ENCODE measurements around the gene ZNF580. TPM values are rescaled to one million over a fixed set of nuclear protein-coding genes. Genes with fewer than 3 reads are reported as not detected.

ZNF580 gene
- total and polyA plus RNA-seq, 9 of the 15 experiments (the other 6 are each of a cell fraction or from before 2014, with no cell fraction given): 2.3 to 47.4 (median 6.0) TPM

DNA sequence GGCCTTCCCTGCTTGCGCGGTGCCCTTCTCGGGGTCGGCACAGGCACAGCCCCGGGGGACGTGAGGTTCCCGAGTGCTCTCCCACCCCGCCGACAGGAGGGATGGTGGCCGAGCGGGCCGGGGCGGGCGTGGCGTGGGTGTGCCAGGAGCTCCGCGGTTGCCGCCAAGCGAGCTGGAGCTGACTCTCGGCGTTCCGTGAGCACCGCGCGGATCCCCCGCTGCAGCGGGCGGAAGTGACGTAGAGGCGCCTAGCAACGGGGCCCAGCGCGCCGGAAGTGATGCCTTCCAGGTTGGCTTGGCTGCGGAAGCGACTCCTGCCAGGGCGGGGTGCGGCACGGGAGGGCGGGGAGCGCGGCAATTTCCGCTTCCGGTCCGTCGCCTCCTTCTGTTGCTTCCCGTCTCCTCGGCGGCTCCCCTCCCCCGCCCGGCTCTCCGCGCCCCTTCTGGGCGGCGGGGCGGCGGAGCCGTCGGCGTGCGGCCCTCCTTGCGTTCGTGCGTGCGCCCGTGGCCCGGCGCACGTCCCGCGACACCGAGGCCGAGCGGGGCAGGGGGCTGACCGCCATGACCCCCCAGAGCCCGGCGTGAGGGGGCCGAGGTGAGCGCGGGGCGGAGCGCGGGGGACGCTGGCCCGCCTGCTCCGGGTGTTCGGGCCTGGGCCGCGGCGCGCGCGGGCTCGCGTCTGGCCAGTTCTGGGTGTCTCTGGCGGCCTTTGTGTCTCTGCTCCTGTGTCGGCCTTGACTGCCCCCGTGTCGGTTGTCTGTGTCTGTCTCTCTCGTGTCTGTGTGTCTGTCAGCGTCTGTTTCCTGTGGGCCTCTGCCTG is 34.2 kb downstream of the ZNF580 start, which contains the start of gene EPN1 (continued):
- peak; percentile 92 for TF ChIP-seq ETV5 (CRISPR knock-in tag; IDR thresholded peaks at IDR 0.05; ENCODE audit: low read depth)
- peak; percentile 94 for TF ChIP-seq ELF1 (tag; IDR thresholded peaks at IDR 0.05)
- TF ChIP-seq NRF1 (conservative IDR thresholded peaks at IDR 0.05 in 1 of 2, IDR thresholded peaks at IDR 0.05 in 1 of 2): peak; percentile 44 to 62; a peak in 3 of 4 replicates
- TF ChIP-seq TCF7L2 (IDR thresholded peaks at IDR 0.05; ENCODE audit: low read depth, low read length): no peak
- no peak for TF ChIP-seq ZKSCAN3 (CRISPR knock-in tag; IDR thresholded peaks at IDR 0.05)
- TF ChIP-seq, protein P1, sequence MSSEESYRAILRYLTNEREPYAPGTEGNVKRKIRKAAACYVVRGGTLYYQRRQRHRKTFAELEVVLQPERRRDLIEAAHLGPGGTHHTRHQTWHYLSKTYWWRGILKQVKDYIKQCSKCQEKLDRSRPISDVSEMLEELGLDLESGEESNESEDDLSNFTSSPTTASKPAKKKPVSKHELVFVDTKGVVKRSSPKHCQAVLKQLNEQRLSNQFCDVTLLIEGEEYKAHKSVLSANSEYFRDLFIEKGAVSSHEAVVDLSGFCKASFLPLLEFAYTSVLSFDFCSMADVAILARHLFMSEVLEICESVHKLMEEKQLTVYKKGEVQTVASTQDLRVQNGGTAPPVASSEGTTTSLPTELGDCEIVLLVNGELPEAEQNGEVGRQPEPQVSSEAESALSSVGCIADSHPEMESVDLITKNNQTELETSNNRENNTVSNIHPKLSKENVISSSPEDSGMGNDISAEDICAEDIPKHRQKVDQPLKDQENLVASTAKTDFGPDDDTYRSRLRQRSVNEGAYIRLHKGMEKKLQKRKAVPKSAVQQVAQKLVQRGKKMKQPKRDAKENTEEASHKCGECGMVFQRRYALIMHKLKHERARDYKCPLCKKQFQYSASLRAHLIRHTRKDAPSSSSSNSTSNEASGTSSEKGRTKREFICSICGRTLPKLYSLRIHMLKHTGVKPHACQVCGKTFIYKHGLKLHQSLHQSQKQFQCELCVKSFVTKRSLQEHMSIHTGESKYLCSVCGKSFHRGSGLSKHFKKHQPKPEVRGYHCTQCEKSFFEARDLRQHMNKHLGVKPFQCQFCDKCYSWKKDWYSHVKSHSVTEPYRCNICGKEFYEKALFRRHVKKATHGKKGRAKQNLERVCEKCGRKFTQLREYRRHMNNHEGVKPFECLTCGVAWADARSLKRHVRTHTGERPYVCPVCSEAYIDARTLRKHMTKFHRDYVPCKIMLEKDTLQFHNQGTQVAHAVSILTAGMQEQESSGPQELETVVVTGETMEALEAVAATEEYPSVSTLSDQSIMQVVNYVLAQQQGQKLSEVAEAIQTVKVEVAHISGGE (CRISPR knock-in tag; IDR thresholded peaks at IDR 0.05): peak; percentile 79 to 98 (median 84); a peak in 5 of 6 replicates
- TF ChIP-seq POLR2G (IDR thresholded peaks at IDR 0.05; ENCODE audit: low read depth, low read length): peak; percentile 90
- no peak for TF ChIP-seq RAD21 (CRISPR knock-in tag; conservative IDR thresholded peaks at IDR 0.05 in 1 of 2, IDR thresholded peaks at IDR 0.05 in 1 of 2)
- no peak for TF ChIP-seq ZNF431 (CRISPR knock-in tag; IDR thresholded peaks at IDR 0.05)
- TF ChIP-seq SNIP1 (IDR thresholded peaks at IDR 0.05; ENCODE audit: low read depth): no peak
- TF ChIP-seq HDAC8 (tag; IDR thresholded peaks at IDR 0.05): no peak
- peak; percentile 44 for TF ChIP-seq CHD1 (IDR thresholded peaks at IDR 0.05; ENCODE audit: low read length)
- peak in 1 of 2 experiments; percentile 51; a peak in 1 of 4 replicates for TF ChIP-seq HDAC1 (IDR thresholded peaks at IDR 0.05)
- TF ChIP-seq U2AF1 (optimal IDR thresholded peaks at IDR 0.05; ENCODE audit: low read depth, low read length): no peak
- TF ChIP-seq LCOR (CRISPR knock-in tag; IDR thresholded peaks at IDR 0.05): 0 out of 2 replicates have a peak, but pooled peaks have one; percentile 48
- TF ChIP-seq MTA3 (IDR thresholded peaks at IDR 0.05; ENCODE audit: borderline replicate concordance): peak; percentile 51; the same call in 1 of the 2 replicates
- no peak for TF ChIP-seq ZBTB8A (IDR thresholded peaks at IDR 0.05; ENCODE audit: partially characterized antibody)
- TF ChIP-seq, protein P2, sequence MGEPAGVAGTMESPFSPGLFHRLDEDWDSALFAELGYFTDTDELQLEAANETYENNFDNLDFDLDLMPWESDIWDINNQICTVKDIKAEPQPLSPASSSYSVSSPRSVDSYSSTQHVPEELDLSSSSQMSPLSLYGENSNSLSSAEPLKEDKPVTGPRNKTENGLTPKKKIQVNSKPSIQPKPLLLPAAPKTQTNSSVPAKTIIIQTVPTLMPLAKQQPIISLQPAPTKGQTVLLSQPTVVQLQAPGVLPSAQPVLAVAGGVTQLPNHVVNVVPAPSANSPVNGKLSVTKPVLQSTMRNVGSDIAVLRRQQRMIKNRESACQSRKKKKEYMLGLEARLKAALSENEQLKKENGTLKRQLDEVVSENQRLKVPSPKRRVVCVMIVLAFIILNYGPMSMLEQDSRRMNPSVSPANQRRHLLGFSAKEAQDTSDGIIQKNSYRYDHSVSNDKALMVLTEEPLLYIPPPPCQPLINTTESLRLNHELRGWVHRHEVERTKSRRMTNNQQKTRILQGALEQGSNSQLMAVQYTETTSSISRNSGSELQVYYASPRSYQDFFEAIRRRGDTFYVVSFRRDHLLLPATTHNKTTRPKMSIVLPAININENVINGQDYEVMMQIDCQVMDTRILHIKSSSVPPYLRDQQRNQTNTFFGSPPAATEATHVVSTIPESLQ (CRISPR knock-in tag; IDR thresholded peaks at IDR 0.05): peak; percentile 53; the same call in 1 of the 2 replicates
- peak in 1 of 2 experiments; percentile 31; a peak in 1 of 4 replicates for TF ChIP-seq SIX5 (IDR thresholded peaks at IDR 0.05; ENCODE audit: borderline replicate concordance in 1 of 2, insufficient read depth in 1 of 2, low read depth in 1 of 2, low read length in 2 of 2)
- 0 out of 4 replicates have a peak, but pooled peaks of 1 of the 2 experiments have one; percentile 11 for TF ChIP-seq TEAD1 (CRISPR knock-in tag; IDR thresholded peaks at IDR 0.05)
- TF ChIP-seq KDM2B (CRISPR knock-in tag; IDR thresholded peaks at IDR 0.05): 0 out of 2 replicates have a peak, but pooled peaks have one; percentile 19
- no peak for TF ChIP-seq ZNF445 (CRISPR knock-in tag; IDR thresholded peaks at IDR 0.05; ENCODE audit: low read depth)
